ENCODE data around the gene PTPRJ. TPM values are rescaled to one million over a fixed set of nuclear protein-coding genes. Genes with fewer than 3 reads are reported as not detected.
A peak's percentile ranks its signal among the peaks of the same experiment; 100 is the strongest.

Gene PTPRJ
- total and polyA plus RNA-seq, 4 donors = 2.0 to 20.1 (median 8.5) TPM

DNA sequence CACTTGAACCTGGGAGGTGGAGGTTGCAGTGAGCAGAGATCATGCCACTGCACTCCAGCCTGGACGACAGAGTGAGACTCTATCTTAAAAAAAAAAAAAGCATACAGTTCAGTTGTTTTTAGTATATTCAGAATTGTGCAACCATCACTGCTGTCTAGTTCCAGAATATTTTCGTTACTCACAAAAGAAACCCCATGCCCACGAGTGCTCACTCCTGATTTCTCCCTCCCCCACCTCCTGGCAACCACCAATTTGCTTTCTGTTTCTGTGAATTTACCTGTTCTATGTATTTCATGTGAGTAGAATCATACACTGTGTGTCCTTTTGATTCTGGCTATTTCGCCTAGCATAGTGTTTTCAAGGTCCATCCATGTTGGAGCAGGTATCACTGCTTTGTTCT is 24.8 kb downstream of the PTPRJ start:
- H3K4me1 ChIP-seq (ENCODE audit: control insufficient read depth in 1 of 2, insufficient read depth in 2 of 2, low read length in 2 of 2) = peaks cover 4 to 6% of the 10 kb centered on the region in 2 donors
- no peaks in the 10 kb centered on the region for H3K9me3 ChIP-seq (ENCODE audit: control insufficient read depth, low read length)
- H3K27ac ChIP-seq (ENCODE audit: low read depth in 1 of 2, low read length in 2 of 2) = no peak overlapping the region
- ATAC-seq (ENCODE audit: low FRiP score) = no peak
- DNase-seq = peak in 1 of 2 donors; percentile 27
- no peaks in the 10 kb centered on the region for H3K36me3 ChIP-seq (ENCODE audit: control insufficient read depth in 1 of 2, insufficient read depth in 2 of 2, low read length in 1 of 2)
- H3K27me3 ChIP-seq (ENCODE audit: control insufficient read depth in 1 of 2, insufficient read depth in 2 of 2, low read length in 1 of 2) = no peaks in the 10 kb centered on the region
- 24 to 30% methylated on average over 4 of the region's 4 CpGs for WGBS, 2 donors
- intact Hi-C loops (cut with DNase I) = no loop called here
- no peak overlapping the region for H3K4me3 ChIP-seq (ENCODE audit: low read length in 2 of 2)

GRCh38 chr11:48005831-48006270 is 25.5 kb downstream of the PTPRJ start:
- no peaks in the 10 kb centered on the region for H3K9me3 ChIP-seq (ENCODE audit: control insufficient read depth, low read length)
- no peaks in the 10 kb centered on the region for H3K27me3 ChIP-seq (ENCODE audit: control insufficient read depth in 1 of 2, insufficient read depth in 2 of 2, low read length in 1 of 2)
- DNase-seq (peak in 1 of 2 donors; percentile 69), ATAC-seq (ENCODE audit: low FRiP score) (no peak)
- no peak overlapping the region for H3K4me3 ChIP-seq (ENCODE audit: low read length in 2 of 2)
- 51 to 58% methylated on average over 4 of the region's 4 CpGs for WGBS, 2 donors
- intact Hi-C loops (cut with DNase I) = no loop called here
- H3K36me3 ChIP-seq (ENCODE audit: control insufficient read depth in 1 of 2, insufficient read depth in 2 of 2, low read length in 1 of 2) = no peaks in the 10 kb centered on the region
- H3K4me1 ChIP-seq (ENCODE audit: control insufficient read depth in 1 of 2, insufficient read depth in 2 of 2, low read length in 2 of 2) = peaks cover 4 to 6% of the 10 kb centered on the region in 2 donors
- no peak overlapping the region for H3K27ac ChIP-seq (ENCODE audit: low read depth in 1 of 2, low read length in 2 of 2)

GRCh38 chr11:48006301-48006992 is 26.1 kb downstream of the PTPRJ start:
- no peaks in the 10 kb centered on the region for H3K9me3 ChIP-seq (ENCODE audit: control insufficient read depth, low read length)
- H3K36me3 ChIP-seq (ENCODE audit: control insufficient read depth in 1 of 2, insufficient read depth in 2 of 2, low read length in 1 of 2) = no peaks in the 10 kb centered on the region
- DNase-seq = peak in 1 of 2 donors; percentile 69
- ATAC-seq (ENCODE audit: low FRiP score) = peak; percentile 68
- intact Hi-C loops (cut with DNase I) = no loop called here
- WGBS, 2 donors = 30% methylated on average over 5 of the region's 5 CpGs
- H3K27me3 ChIP-seq (ENCODE audit: control insufficient read depth in 1 of 2, insufficient read depth in 2 of 2, low read length in 1 of 2) = no peaks in the 10 kb centered on the region
- H3K4me3 ChIP-seq (ENCODE audit: low read length in 2 of 2) = no peak overlapping the region
- peak overlapping the region in 1 of 2 donors; percentile 70 for H3K27ac ChIP-seq (ENCODE audit: low read depth in 1 of 2, low read length in 2 of 2)
- H3K4me1 ChIP-seq (ENCODE audit: control insufficient read depth in 1 of 2, insufficient read depth in 2 of 2, low read length in 2 of 2) = peaks cover 4 to 6% of the 10 kb centered on the region in 2 donors

- 71 to 74% methylated on average over 6 of the region's 6 CpGs for WGBS, 2 donors
- Histone ChIP-seq H3K9me3 (ENCODE audit: control insufficient read depth, low read length) (no peaks in the 10 kb centered on the region), H3K4me3 (ENCODE audit: low read length in 2 of 2) (no peak overlapping the region), H3K27me3 (ENCODE audit: control insufficient read depth in 1 of 2, insufficient read depth in 2 of 2, low read length in 1 of 2) (no peaks in the 10 kb centered on the region), H3K36me3 (ENCODE audit: control insufficient read depth in 1 of 2, insufficient read depth in 2 of 2, low read length in 1 of 2) (no peaks in the 10 kb centered on the region), H3K27ac (ENCODE audit: low read depth in 1 of 2, low read length in 2 of 2) (no peak overlapping the region), H3K4me1 (ENCODE audit: control insufficient read depth in 1 of 2, insufficient read depth in 2 of 2, low read length in 2 of 2) (peaks cover 4 to 6% of the 10 kb centered on the region in 2 donors)
- intact Hi-C loops (cut with DNase I) = no loop called here
- DNase-seq (no peak), ATAC-seq (ENCODE audit: low FRiP score) (no peak)
Measured at GRCh38 chr11:48007677-48008076, 27.3 kb downstream of the PTPRJ start.

DNA sequence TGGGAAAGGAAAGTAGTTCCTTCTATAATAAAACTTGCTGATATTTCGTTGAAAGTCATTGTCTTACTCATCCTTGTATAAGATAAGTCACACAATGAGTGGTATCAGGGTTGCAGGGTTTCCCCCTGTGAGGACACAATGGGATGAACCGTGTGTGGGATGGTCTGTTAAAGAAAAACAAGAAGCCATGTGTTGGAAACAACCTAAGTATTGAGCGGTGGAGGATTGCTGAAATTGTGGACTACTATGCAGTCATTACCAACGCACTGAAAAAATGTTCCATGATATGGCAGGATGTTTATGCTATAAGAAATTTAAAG is 28.6 kb downstream of the PTPRJ start:
- no peaks in the 10 kb centered on the region for H3K36me3 ChIP-seq (ENCODE audit: control insufficient read depth in 1 of 2, insufficient read depth in 2 of 2, low read length in 1 of 2)
- no peak overlapping the region for H3K27ac ChIP-seq (ENCODE audit: low read depth in 1 of 2, low read length in 2 of 2)
- intact Hi-C loops (cut with DNase I) = no loop called here
- no peak overlapping the region for H3K4me3 ChIP-seq (ENCODE audit: low read length in 2 of 2)
- H3K9me3 ChIP-seq (ENCODE audit: control insufficient read depth, low read length) = no peaks in the 10 kb centered on the region
- DNase-seq = no peak
- H3K27me3 ChIP-seq (ENCODE audit: control insufficient read depth in 1 of 2, insufficient read depth in 2 of 2, low read length in 1 of 2) = no peaks in the 10 kb centered on the region
- peaks cover 4 to 6% of the 10 kb centered on the region in 2 donors for H3K4me1 ChIP-seq (ENCODE audit: control insufficient read depth in 1 of 2, insufficient read depth in 2 of 2, low read length in 2 of 2)
- no peak for ATAC-seq (ENCODE audit: low FRiP score)
- 92% methylated on average over 4 of the region's 4 CpGs for WGBS, 2 donors

- H3K36me3 ChIP-seq (ENCODE audit: control insufficient read depth in 1 of 2, insufficient read depth in 2 of 2, low read length in 1 of 2) = no peaks in the 10 kb centered on the region
- H3K4me1 ChIP-seq (ENCODE audit: control insufficient read depth in 1 of 2, insufficient read depth in 2 of 2, low read length in 2 of 2) = no peaks in the 10 kb centered on the region
- ATAC-seq (ENCODE audit: low FRiP score) (no peak), DNase-seq (no peak)
- H3K27me3 ChIP-seq (ENCODE audit: control insufficient read depth in 1 of 2, insufficient read depth in 2 of 2, low read length in 1 of 2) = no peaks in the 10 kb centered on the region
- no peak overlapping the region for H3K4me3 ChIP-seq (ENCODE audit: low read length in 2 of 2)
- no peaks in the 10 kb centered on the region for H3K9me3 ChIP-seq (ENCODE audit: control insufficient read depth, low read length)
- H3K27ac ChIP-seq (ENCODE audit: low read depth in 1 of 2, low read length in 2 of 2) = no peak overlapping the region
- intact Hi-C loops (cut with DNase I) = loop anchor here in 1 of 2 donors (10.0 kb wide), 1 partner anchor 54 kb away; no protein-coding TSS in a partner anchor
- WGBS, 2 donors = 94 to 97% methylated on average over 3 of the region's 3 CpGs
Measured at GRCh38 chr11:48011102-48011797, 30.9 kb downstream of the PTPRJ start.

DNA sequence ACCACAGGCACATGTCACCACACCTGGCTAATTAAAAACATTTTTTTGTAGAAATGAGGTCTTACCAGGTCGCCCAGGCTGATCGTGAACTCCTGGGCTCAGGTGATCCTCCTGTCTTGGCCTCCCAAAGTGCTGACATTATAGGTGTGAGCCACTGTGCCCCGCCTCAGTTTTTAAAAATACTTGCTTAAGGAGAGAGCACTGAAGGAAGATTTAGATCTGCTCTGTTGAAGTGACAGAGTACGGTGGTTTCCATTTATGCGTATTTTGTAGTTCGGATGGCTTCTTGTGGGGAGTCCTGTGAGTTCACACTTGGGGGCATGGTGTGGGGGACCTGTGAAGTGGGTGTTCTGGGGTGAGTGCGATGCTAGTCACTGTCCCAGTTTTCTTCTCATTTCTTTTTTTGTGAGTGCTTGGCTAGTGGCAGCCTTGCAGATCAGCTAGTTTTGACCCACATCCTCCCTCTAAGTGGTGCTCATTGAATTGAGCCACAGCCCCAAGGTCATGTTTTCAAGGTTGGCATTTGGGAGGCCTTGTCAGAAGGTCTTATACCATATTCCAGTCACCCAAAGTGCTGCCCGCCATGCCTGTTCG is 31.5 kb downstream of the PTPRJ start:
- no peak for ATAC-seq (ENCODE audit: low FRiP score)
- H3K36me3 ChIP-seq (ENCODE audit: control insufficient read depth in 1 of 2, insufficient read depth in 2 of 2, low read length in 1 of 2) = no peaks in the 10 kb centered on the region
- no peaks in the 10 kb centered on the region for H3K9me3 ChIP-seq (ENCODE audit: control insufficient read depth, low read length)
- intact Hi-C loops (cut with DNase I) = loop anchor here in 1 of 2 donors (10.0 kb wide), 1 partner anchor 53 kb away; no protein-coding TSS in a partner anchor
- H3K27ac ChIP-seq (ENCODE audit: low read depth in 1 of 2, low read length in 2 of 2) = no peak overlapping the region
- no peaks in the 10 kb centered on the region for H3K27me3 ChIP-seq (ENCODE audit: control insufficient read depth in 1 of 2, insufficient read depth in 2 of 2, low read length in 1 of 2)
- 95 to 97% methylated on average over 9 of the region's 9 CpGs for WGBS, 2 donors
- no peak for DNase-seq
- H3K4me1 ChIP-seq (ENCODE audit: control insufficient read depth in 1 of 2, insufficient read depth in 2 of 2, low read length in 2 of 2) = no peaks in the 10 kb centered on the region
- H3K4me3 ChIP-seq (ENCODE audit: low read length in 2 of 2) = no peak overlapping the region

GRCh38 chr11:48013269-48013901 is 33.0 kb downstream of the PTPRJ start:
- DNase-seq = no peak

More at GRCh38 chr11:48013269-48013901, 33.0 kb downstream of the PTPRJ start:
- intact Hi-C loops (cut with DNase I) = loop anchor here in 1 of 2 donors (10.0 kb wide), 1 partner anchor 51 kb away; no protein-coding TSS in a partner anchor
- Histone ChIP-seq H3K36me3 (ENCODE audit: control insufficient read depth in 1 of 2, insufficient read depth in 2 of 2, low read length in 1 of 2) (no peaks in the 10 kb centered on the region), H3K9me3 (ENCODE audit: control insufficient read depth, low read length) (no peaks in the 10 kb centered on the region), H3K4me3 (ENCODE audit: low read length in 2 of 2) (no peak overlapping the region), H3K4me1 (ENCODE audit: control insufficient read depth in 1 of 2, insufficient read depth in 2 of 2, low read length in 2 of 2) (no peaks in the 10 kb centered on the region), H3K27me3 (ENCODE audit: control insufficient read depth in 1 of 2, insufficient read depth in 2 of 2, low read length in 1 of 2) (no peaks in the 10 kb centered on the region), H3K27ac (ENCODE audit: low read depth in 1 of 2, low read length in 2 of 2) (no peak overlapping the region)
- WGBS, 2 donors = 79 to 83% methylated on average over 8 of the region's 8 CpGs
- peak; percentile 34 for ATAC-seq (ENCODE audit: low FRiP score)
